Nephron progenitor cell (in vitro differentiated cells): ENCODE data around the gene ZNF530.

ENCODE experiments used
- DNase-seq: peaks from one replicate; pipeline ENCODE4 v3.0.0; 2021
- H3K27ac Mint-ChIP-seq: 2 replicates; pipeline ENCODE4 v1.8.0; 2021; ENCODE audit warnings: mild to moderate bottlenecking, moderate library complexity, mixed read lengths
- H3K27me3 Mint-ChIP-seq: 2 replicates; pipeline ENCODE4 v1.8.0; 2021; ENCODE audit warnings: mild to moderate bottlenecking, low read depth, mixed read lengths; ENCODE audit not compliant: poor library complexity
- H3K36me3 Mint-ChIP-seq: 2 replicates; pipeline ENCODE4 v1.8.0; 2021; ENCODE audit warnings: low read depth, mixed read lengths
- H3K4me1 Mint-ChIP-seq: 2 replicates; pipeline ENCODE4 v1.8.0; 2021; ENCODE audit warnings: mixed read lengths
- H3K4me3 Mint-ChIP-seq: 2 replicates; pipeline ENCODE4 v1.8.0; 2021; ENCODE audit warnings: mild to moderate bottlenecking, moderate library complexity, mixed read lengths
- H3K9me3 Mint-ChIP-seq: 2 replicates; pipeline ENCODE4 v1.8.0; 2021; ENCODE audit warnings: mild to moderate bottlenecking, moderate library complexity, mixed read lengths
- CTCF ChIP-seq: fragments of 200-600 bp; sonication (generic); IDR thresholded peaks from 2 replicates; pipeline ENCODE4 v1.5.0; 2021; ENCODE audit warnings: antibody characterized with exemption

The ZNF530 gene

GRCh38 chr19:57641715-57642234, 42.1 kb downstream of the ZNF530 start:
- Mint-ChIP-seq H3K9me3 (peaks cover 84% of the 10 kb centered on the region), H3K4me1 (no peaks in the 10 kb centered on the region), H3K27ac (no peak overlapping the region), H3K27me3 (no peaks in the 10 kb centered on the region), H3K36me3 (peaks cover 83% of the 10 kb centered on the region), H3K4me3 (no peak overlapping the region)
- no peak for DNase-seq
- TF ChIP-seq CTCF, result no peak

GRCh38 chr19:57642396-57643046, 42.8 kb downstream of the ZNF530 start:
- Mint-ChIP-seq H3K36me3 (peaks cover 76% of the 10 kb centered on the region), H3K27me3 (no peaks in the 10 kb centered on the region), H3K27ac (no peak overlapping the region), H3K9me3 (peaks cover 77% of the 10 kb centered on the region), H3K4me3 (no peak overlapping the region), H3K4me1 (no peaks in the 10 kb centered on the region)
- DNase-seq, result no peak
- no peak for TF ChIP-seq CTCF

GRCh38 chr19:57643734-57644133, 44.0 kb downstream of the ZNF530 start:
- peaks cover 65% of the 10 kb centered on the region for H3K9me3 Mint-ChIP-seq
- H3K4me3 Mint-ChIP-seq, result no peak overlapping the region
- no peaks in the 10 kb centered on the region for H3K4me1 Mint-ChIP-seq
- no peak for DNase-seq
- no peak overlapping the region for H3K27ac Mint-ChIP-seq
- H3K27me3 Mint-ChIP-seq, result peaks cover 1% of the 10 kb centered on the region
- peaks cover 64% of the 10 kb centered on the region for H3K36me3 Mint-ChIP-seq
- no peak for TF ChIP-seq CTCF

GRCh38 chr19:57648331-57649003, 48.8 kb downstream of the ZNF530 start:
- DNase-seq, result no peak
- H3K36me3 Mint-ChIP-seq, result peaks cover 16% of the 10 kb centered on the region
- no peak overlapping the region for H3K27ac Mint-ChIP-seq
- TF ChIP-seq CTCF, result no peak
- H3K9me3 Mint-ChIP-seq, result peaks cover 38% of the 10 kb centered on the region
- H3K27me3 Mint-ChIP-seq, result peaks cover 29% of the 10 kb centered on the region
- no peaks in the 10 kb centered on the region for H3K4me1 Mint-ChIP-seq
- no peak overlapping the region for H3K4me3 Mint-ChIP-seq

- H3K27me3 Mint-ChIP-seq, result peaks cover 45% of the 10 kb centered on the region
- no peak for DNase-seq
- H3K9me3 Mint-ChIP-seq, result peaks cover 36% of the 10 kb centered on the region
- H3K27ac Mint-ChIP-seq, result peak overlapping the region; percentile 88
- TF ChIP-seq CTCF, result no peak
- no peaks in the 10 kb centered on the region for H3K36me3 Mint-ChIP-seq
- H3K4me3 Mint-ChIP-seq, result no peak overlapping the region
- no peaks in the 10 kb centered on the region for H3K4me1 Mint-ChIP-seq
These were observed 51.9 kb downstream of the ZNF530 start for GRCh38 chr19:57651654-57651996.

GRCh38 chr19:57653689-57654088, 54.0 kb downstream of the ZNF530 start:
- no peak for DNase-seq
- H3K27me3 Mint-ChIP-seq, result peaks cover 55% of the 10 kb centered on the region
- no peaks in the 10 kb centered on the region for H3K4me1 Mint-ChIP-seq
- no peak for TF ChIP-seq CTCF
- H3K9me3 Mint-ChIP-seq, result peaks cover 36% of the 10 kb centered on the region
- no peak overlapping the region for H3K4me3 Mint-ChIP-seq
- no peak overlapping the region for H3K27ac Mint-ChIP-seq
- H3K36me3 Mint-ChIP-seq, result no peaks in the 10 kb centered on the region
